Skeletal muscle tissue (tissue), 4 donors: Measurements from ENCODE around the gene ZMYM3. TPM values are rescaled to one million over a fixed set of nuclear protein-coding genes. Genes with fewer than 3 reads are reported as not detected.

Source experiments
- H3K27ac ChIP-seq: one replicate; pipeline ENCODE4 v1.7.0; 2013; ENCODE audit warnings: mild to moderate bottlenecking, low read depth, low read length, inconsistent platforms
- H3K27me3 ChIP-seq, 3 donors: one replicate each; pipeline ENCODE4 v1.7.0; 2013; ENCODE audit warnings: low read length in 3 of 3; ENCODE audit not compliant: control insufficient read depth in 3 of 3, insufficient read depth in 3 of 3
- H3K36me3 ChIP-seq, 3 donors: one replicate each; pipeline ENCODE4 v1.7.0; 2013; ENCODE audit warnings: low read length in 3 of 3; ENCODE audit not compliant: control insufficient read depth in 3 of 3, insufficient read depth in 3 of 3
- H3K4me1 ChIP-seq, 3 donors: one replicate each; pipeline ENCODE4 v1.7.0; 2013; ENCODE audit warnings: low read length in 3 of 3, mild to moderate bottlenecking in 3 of 3; ENCODE audit not compliant: control insufficient read depth in 3 of 3, insufficient read depth in 3 of 3
- H3K4me3 ChIP-seq, 3 donors: one replicate each; pipeline ENCODE4 v1.7.0; 2013; ENCODE audit warnings: low read length in 3 of 3
- H3K9ac ChIP-seq, 3 donors: one replicate each; pipeline ENCODE4 v1.7.0; 2013; ENCODE audit warnings: low read length in 3 of 3, mild to moderate bottlenecking in 3 of 3, moderate library complexity in 2 of 3, low read depth in 1 of 3
- H3K9me3 ChIP-seq, 3 donors: one replicate each; pipeline ENCODE4 v1.7.0; 2013; ENCODE audit warnings: low read length in 3 of 3; ENCODE audit not compliant: control insufficient read depth in 3 of 3
- total RNA-seq: library from RNA; depleted of rRNA; stranded (reverse); fragments of >200 nt; gene quantifications from one replicate; pipeline ENCODE4 v1.2.3, GENCODE V29; 2014
- donor health status: Osteomylitis.

The ZMYM3 gene
- total RNA-seq, 1 donor from 2014 or later = 9.4 TPM

- H3K9ac ChIP-seq = no peak overlapping the region
- no peak overlapping the region for H3K27ac ChIP-seq
- H3K4me1 ChIP-seq = no peaks in the 10 kb centered on the region
- H3K9me3 ChIP-seq = no peaks in the 10 kb centered on the region
- H3K4me3 ChIP-seq = no peak overlapping the region
- H3K27me3 ChIP-seq = no peaks in the 10 kb centered on the region
- H3K36me3 ChIP-seq = peaks cover 0 to 2% (median under 1%) of the 10 kb centered on the region in 3 donors
Observed at GRCh38 chrX:71235482-71235881, 18.5 kb downstream of the ZMYM3 start.

GRCh38 chrX:71228063-71228642 lies 25.8 kb downstream of the ZMYM3 start:
- Histone ChIP-seq H3K27me3 (peaks cover 0 to 16% (median 4%) of the 10 kb centered on the region in 3 donors), H3K27ac (no peak overlapping the region)

GRCh38 chrX:71227370-71228062 lies 26.4 kb downstream of the ZMYM3 start:
- no peak overlapping the region for H3K9ac ChIP-seq
- H3K27ac ChIP-seq = no peak overlapping the region
- no peaks in the 10 kb centered on the region for H3K4me1 ChIP-seq
- no peaks in the 10 kb centered on the region for H3K9me3 ChIP-seq
- no peak overlapping the region for H3K4me3 ChIP-seq
- no peaks in the 10 kb centered on the region for H3K36me3 ChIP-seq
- peaks cover 0 to 18% (median 4%) of the 10 kb centered on the region in 3 donors for H3K27me3 ChIP-seq

More at GRCh38 chrX:71228063-71228642, 25.8 kb downstream of the ZMYM3 start:
- Histone ChIP-seq H3K4me3 (no peak overlapping the region), H3K4me1 (no peaks in the 10 kb centered on the region), H3K36me3 (no peaks in the 10 kb centered on the region), H3K9ac (no peak overlapping the region), H3K9me3 (no peaks in the 10 kb centered on the region)

- H3K9me3 ChIP-seq = no peaks in the 10 kb centered on the region
- H3K27me3 ChIP-seq = peaks cover 0 to 18% (median 4%) of the 10 kb centered on the region in 3 donors
- no peaks in the 10 kb centered on the region for H3K36me3 ChIP-seq
- no peak overlapping the region for H3K9ac ChIP-seq
- H3K4me3 ChIP-seq = no peak overlapping the region
- no peak overlapping the region for H3K27ac ChIP-seq
- no peaks in the 10 kb centered on the region for H3K4me1 ChIP-seq
Observed at GRCh38 chrX:71225676-71226075, 28.3 kb downstream of the ZMYM3 start.

- Histone ChIP-seq H3K9me3 (no peaks in the 10 kb centered on the region), H3K9ac (no peak overlapping the region), H3K27ac (no peak overlapping the region), H3K4me3 (no peak overlapping the region), H3K27me3 (peaks cover 0 to 18% (median 4%) of the 10 kb centered on the region in 3 donors), H3K4me1 (no peaks in the 10 kb centered on the region), H3K36me3 (no peaks in the 10 kb centered on the region)
Observed at GRCh38 chrX:71225009-71225408, 28.9 kb downstream of the ZMYM3 start.

- Histone ChIP-seq H3K9me3 (no peaks in the 10 kb centered on the region), H3K36me3 (no peaks in the 10 kb centered on the region), H3K4me1 (no peaks in the 10 kb centered on the region), H3K4me3 (no peak overlapping the region), H3K9ac (no peak overlapping the region), H3K27me3 (peaks cover 0 to 18% (median 4%) of the 10 kb centered on the region in 3 donors), H3K27ac (no peak overlapping the region)
Observed at GRCh38 chrX:71224098-71224708, 29.7 kb downstream of the ZMYM3 start.

- Histone ChIP-seq H3K4me3 (no peak within 1 kb of the TSS), H3K4me1 (no peaks in the 10 kb centered on the region), H3K9me3 (no peaks in the 10 kb centered on the region), H3K27ac (no peak within 1 kb of the TSS), H3K9ac (no peak within 1 kb of the TSS), H3K36me3 (no peaks in the 10 kb centered on the region), H3K27me3 (peaks cover 0 to 12% (median 4%) of the 10 kb centered on the region in 3 donors)
Observed at GRCh38 chrX:71222929-71223328, 31.0 kb downstream of the ZMYM3 start, which contains the start of gene GJB1. Gene GJB1 (plus strand): TSS chrX:71223224. CDS start chrX:71223708, 484 bp downstream.

- no peaks in the 10 kb centered on the region for H3K36me3 ChIP-seq
- no peak overlapping the region for H3K27ac ChIP-seq
- H3K9me3 ChIP-seq = no peaks in the 10 kb centered on the region
- H3K9ac ChIP-seq = no peak overlapping the region
- H3K4me1 ChIP-seq = no peaks in the 10 kb centered on the region
- H3K4me3 ChIP-seq = no peak overlapping the region
- peaks cover 0 to 10% (median 4%) of the 10 kb centered on the region in 3 donors for H3K27me3 ChIP-seq
Observed at GRCh38 chrX:71221145-71221544, 32.8 kb downstream of the ZMYM3 start.

- Histone ChIP-seq H3K27ac (no peak overlapping the region), H3K27me3 (peaks cover 0 to 5% (median 3%) of the 10 kb centered on the region in 3 donors), H3K9me3 (no peaks in the 10 kb centered on the region), H3K4me3 (no peak overlapping the region), H3K36me3 (no peaks in the 10 kb centered on the region), H3K9ac (no peak overlapping the region), H3K4me1 (no peaks in the 10 kb centered on the region)
Observed at GRCh38 chrX:71217298-71217697, 36.6 kb downstream of the ZMYM3 start.

GRCh38 chrX:71216485-71216884 lies 37.5 kb downstream of the ZMYM3 start:
- Histone ChIP-seq H3K27ac (no peak overlapping the region), H3K9ac (no peak overlapping the region), H3K9me3 (no peaks in the 10 kb centered on the region), H3K27me3 (peaks cover 0 to 5% (median 3%) of the 10 kb centered on the region in 3 donors), H3K36me3 (no peaks in the 10 kb centered on the region), H3K4me1 (no peaks in the 10 kb centered on the region), H3K4me3 (no peak overlapping the region)
